Lung (tissue), 12 donors: ENCODE measurements around the gene MIPEP. TPM values are rescaled to one million over a fixed set of nuclear protein-coding genes. Genes with fewer than 3 reads are reported as not detected.

Experiments used
- ATAC-seq: fragments of 200-7000 bp; cut with Tn5 transposase; one replicate; pipeline ENCODE4 v1.9.1; 2020; ENCODE audit warnings: moderate number of reproducible peaks; ENCODE audit not compliant: insufficient read depth, low FRiP score
- DNase-seq, 3 donors: peaks; one replicate each; pipeline ENCODE4 v3.0.0-alpha.2; 2013 to 2017
- H3K27ac ChIP-seq, 2 donors: one replicate each; pipeline ENCODE4 v1.5.1; 2013; ENCODE audit warnings: mild to moderate bottlenecking in 2 of 2, moderate library complexity in 2 of 2, control low read depth in 1 of 2, inconsistent platforms in 1 of 2, low read depth in 1 of 2, low read length in 1 of 2
- H3K27me3 ChIP-seq, 3 donors: one replicate each; pipeline ENCODE4 v1.5.1; 2013; ENCODE audit warnings: low read length in 2 of 3; ENCODE audit not compliant: control insufficient read depth in 3 of 3, insufficient read depth in 3 of 3
- H3K36me3 ChIP-seq, 4 donors: one replicate each; pipeline ENCODE4 v1.5.1; 2013; ENCODE audit warnings: low read length in 4 of 4, mild to moderate bottlenecking in 1 of 4, moderate library complexity in 1 of 4; ENCODE audit not compliant: control insufficient read depth in 4 of 4, insufficient read depth in 4 of 4
- H3K4me1 ChIP-seq, 5 donors: one replicate each; pipeline ENCODE4 v1.5.1; 2013; ENCODE audit warnings: low read length in 5 of 5, mild to moderate bottlenecking in 2 of 5, moderate library complexity in 1 of 5; ENCODE audit not compliant: control insufficient read depth in 5 of 5, insufficient read depth in 5 of 5
- H3K4me3 ChIP-seq: one replicate; pipeline ENCODE4 v1.5.1; 2013; ENCODE audit warnings: mild to moderate bottlenecking, control low read depth, moderate library complexity
- H3K9ac ChIP-seq, 2 donors: one replicate each; pipeline ENCODE4 v1.5.1; 2013; ENCODE audit warnings: low read length in 2 of 2, control low read depth in 1 of 2; ENCODE audit not compliant: insufficient read depth in 1 of 2
- H3K9me3 ChIP-seq, 4 donors: one replicate each; pipeline ENCODE4 v1.5.1; 2013; ENCODE audit warnings: low read length in 3 of 4, mild to moderate bottlenecking in 1 of 4, moderate library complexity in 1 of 4; ENCODE audit not compliant: control insufficient read depth in 4 of 4, insufficient read depth in 3 of 4
- WGBS, 2 donors: extraction: QIAGEN DNeasy Blood & Tissue Kit; methylation state at CpG; one replicate each; pipeline ENCODE4 v1.1.7; 2013; 5-methylcytosine and 5-hydroxymethylcytosine counted together
- polyA plus RNA-seq, 2 donors: library from polyadenylated mRNA; stranded (reverse); fragments of 200-250 nt; gene quantifications; one replicate each; pipeline ENCODE4 v1.2.1, GENCODE V29; 2013
- total RNA-seq, 2 donors: library from RNA; depleted of rRNA in 1 of 2; stranded (reverse); fragments of >200 nt in 1 of 2; gene quantifications; one replicate each; pipeline ENCODE4 v1.2.1, GENCODE V29; 2014 to 2021
- TF ChIP-seq, protein P1 (sequence below): IDR thresholded peaks from 2 replicates; pipeline ENCODE4 v1.5.1; 2012; ENCODE audit warnings: mild to moderate bottlenecking; ENCODE audit errors: control extremely low read depth, extremely low read depth
- donor health status: control.
- donor health status: control.
- donor health status: Bipolar disorder and iron deficiency.
- donor health status: healthy.
- donor health status: DM: yes; HTN: yes; CAD: no.

Gene MIPEP
- total and polyA plus RNA-seq, 4 donors, result 12.9 to 35.1 (median 25.3) TPM

DNA sequence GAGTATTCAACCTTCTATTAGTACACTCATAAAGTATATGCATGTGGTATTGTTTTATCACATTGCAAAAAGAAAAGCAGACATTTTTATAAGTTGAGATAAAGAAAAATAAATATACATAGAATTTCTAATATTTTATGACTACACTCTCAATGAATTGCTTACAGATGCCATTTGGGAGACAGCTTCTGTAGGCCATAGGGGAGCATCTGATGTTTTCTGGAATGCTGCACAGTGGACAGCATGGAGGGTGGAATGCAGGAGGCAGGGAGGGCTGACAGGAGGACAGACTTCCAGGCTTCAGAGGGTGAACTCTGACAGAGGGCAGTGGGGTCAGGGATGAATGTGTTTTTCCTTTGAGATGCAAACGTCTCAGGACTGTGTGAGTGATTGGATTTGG, 45.8 kb downstream of the MIPEP start:
- Histone ChIP-seq H3K9me3 (no peaks in the 10 kb centered on the region), H3K9ac (no peak overlapping the region), H3K4me1 (peaks cover 0 to 5% (median 0%) of the 10 kb centered on the region in 5 donors), H3K4me3 (no peak overlapping the region), H3K27ac (no peak overlapping the region), H3K27me3 (no peaks in the 10 kb centered on the region), H3K36me3 (peaks cover 0 to 5% (median 2%) of the 10 kb centered on the region in 4 donors)
- ATAC-seq (no peak), DNase-seq (no peak)
- WGBS, 2 donors, result 74 to 82% methylated on average over 1 of the region's 1 CpG
- TF ChIP-seq, protein P1, sequence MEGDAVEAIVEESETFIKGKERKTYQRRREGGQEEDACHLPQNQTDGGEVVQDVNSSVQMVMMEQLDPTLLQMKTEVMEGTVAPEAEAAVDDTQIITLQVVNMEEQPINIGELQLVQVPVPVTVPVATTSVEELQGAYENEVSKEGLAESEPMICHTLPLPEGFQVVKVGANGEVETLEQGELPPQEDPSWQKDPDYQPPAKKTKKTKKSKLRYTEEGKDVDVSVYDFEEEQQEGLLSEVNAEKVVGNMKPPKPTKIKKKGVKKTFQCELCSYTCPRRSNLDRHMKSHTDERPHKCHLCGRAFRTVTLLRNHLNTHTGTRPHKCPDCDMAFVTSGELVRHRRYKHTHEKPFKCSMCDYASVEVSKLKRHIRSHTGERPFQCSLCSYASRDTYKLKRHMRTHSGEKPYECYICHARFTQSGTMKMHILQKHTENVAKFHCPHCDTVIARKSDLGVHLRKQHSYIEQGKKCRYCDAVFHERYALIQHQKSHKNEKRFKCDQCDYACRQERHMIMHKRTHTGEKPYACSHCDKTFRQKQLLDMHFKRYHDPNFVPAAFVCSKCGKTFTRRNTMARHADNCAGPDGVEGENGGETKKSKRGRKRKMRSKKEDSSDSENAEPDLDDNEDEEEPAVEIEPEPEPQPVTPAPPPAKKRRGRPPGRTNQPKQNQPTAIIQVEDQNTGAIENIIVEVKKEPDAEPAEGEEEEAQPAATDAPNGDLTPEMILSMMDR, result no peak

DNA sequence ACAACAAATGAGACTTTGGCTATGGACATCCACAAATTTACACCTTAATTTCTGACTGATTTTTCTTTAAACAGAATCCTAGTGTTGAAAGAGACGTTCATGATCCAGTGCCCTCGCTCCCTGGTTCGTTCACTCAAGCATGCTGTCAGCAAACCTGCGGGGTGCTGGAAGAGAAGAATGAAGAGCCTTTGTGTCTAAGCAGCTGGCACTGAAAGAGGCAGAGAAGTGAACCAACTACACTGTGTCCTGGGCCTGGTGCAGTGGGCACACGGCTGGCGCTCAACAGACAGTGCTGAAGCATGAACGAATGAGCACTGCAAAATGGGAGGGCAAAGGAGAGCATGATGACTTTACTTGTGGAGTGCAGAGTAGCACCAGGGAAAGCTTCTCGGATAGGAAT, 46.8 kb downstream of the MIPEP start:
- no peak overlapping the region for H3K27ac ChIP-seq
- no peak overlapping the region for H3K9ac ChIP-seq
- no peaks in the 10 kb centered on the region for H3K9me3 ChIP-seq
- no peaks in the 10 kb centered on the region for H3K27me3 ChIP-seq
- DNase-seq, result no peak
- peaks cover 0 to 5% (median 0%) of the 10 kb centered on the region in 5 donors for H3K4me1 ChIP-seq
- no peak for ATAC-seq
- TF ChIP-seq, protein P1, result no peak
- H3K4me3 ChIP-seq, result no peak overlapping the region
- 98 to 99% methylated on average over 8 of the region's 8 CpGs for WGBS, 2 donors
- peaks cover 0 to 6% (median 2%) of the 10 kb centered on the region in 4 donors for H3K36me3 ChIP-seq

DNA sequence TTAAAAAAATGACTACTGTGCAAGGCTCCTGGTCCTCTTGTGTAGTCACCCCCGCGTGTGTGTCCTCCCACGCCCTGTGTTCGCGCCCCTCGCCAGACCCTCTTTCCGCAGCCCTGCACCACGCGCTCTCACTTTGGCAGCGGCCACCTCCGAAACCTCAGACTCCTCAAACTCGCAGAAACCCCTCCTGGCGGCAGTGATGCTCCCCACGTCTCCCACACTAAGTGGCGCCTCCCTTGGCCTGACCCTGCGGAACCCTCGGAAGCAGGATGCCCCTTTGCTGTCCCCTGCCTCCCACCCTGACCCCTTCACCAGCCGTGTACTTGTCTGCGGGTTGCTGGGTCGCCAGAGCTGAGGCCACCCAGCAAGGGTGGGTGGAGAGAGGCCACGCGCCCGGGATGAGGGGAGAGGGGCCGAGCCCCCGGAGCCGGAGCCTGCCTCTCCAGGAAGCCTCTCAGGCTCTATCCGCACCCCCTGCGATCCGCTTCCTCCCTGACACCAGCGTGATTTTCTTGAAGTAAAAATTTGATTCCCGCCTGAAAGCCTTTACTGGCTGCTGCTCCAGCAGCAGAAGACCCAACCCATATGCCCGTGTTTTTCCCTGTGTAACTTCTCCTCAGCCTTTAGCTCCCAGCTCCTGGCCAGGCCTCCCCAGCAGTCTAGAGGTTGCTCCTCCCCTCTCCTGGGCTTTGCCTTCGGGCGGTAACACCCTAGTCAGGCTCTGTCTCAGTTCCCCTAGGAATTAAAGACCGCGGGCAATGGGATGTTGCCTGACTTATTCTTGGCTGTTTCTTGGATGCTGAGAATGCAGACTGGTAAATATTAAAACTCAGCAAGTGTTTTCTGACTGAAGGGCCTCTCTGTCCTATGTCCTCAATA, 55.2 kb downstream of the MIPEP start:
- Histone ChIP-seq H3K36me3 (peaks cover 0 to 4% (median 4%) of the 10 kb centered on the region in 4 donors), H3K27me3 (no peaks in the 10 kb centered on the region), H3K4me1 (peaks cover 0 to 4% (median 0%) of the 10 kb centered on the region in 5 donors), H3K9me3 (no peaks in the 10 kb centered on the region), H3K27ac (no peak overlapping the region), H3K4me3 (no peak overlapping the region), H3K9ac (no peak overlapping the region)
- no peak for ATAC-seq
- DNase-seq, result no peak
- whole genome bisulfite sequencing, 2 donors, result 92 to 95% methylated on average over 34 to 36 of the region's 36 CpGs
- TF ChIP-seq, protein P1, result no peak
